ENCODE data around the gene OR1L6.

- no peak for TF ChIP-seq CTCF (optimal IDR thresholded peaks at IDR 0.05 in 1 of 3, IDR thresholded peaks at IDR 0.05 in 1 of 3, conservative IDR thresholded peaks at IDR 0.05 in 1 of 3; ENCODE audit: extremely low read depth in 1 of 3, insufficient read depth in 2 of 3, low read length in 3 of 3)
- TF ChIP-seq EZH2 (IDR thresholded peaks at IDR 0.05; ENCODE audit: low read length), result no peak
Measured at GRCh38 chr9:122781671-122782070, 39.6 kb downstream of the OR1L6 start.

All from keratinocyte (primary cell).